ENCODE data around the gene RMDN3.

Gene RMDN3

DNA sequence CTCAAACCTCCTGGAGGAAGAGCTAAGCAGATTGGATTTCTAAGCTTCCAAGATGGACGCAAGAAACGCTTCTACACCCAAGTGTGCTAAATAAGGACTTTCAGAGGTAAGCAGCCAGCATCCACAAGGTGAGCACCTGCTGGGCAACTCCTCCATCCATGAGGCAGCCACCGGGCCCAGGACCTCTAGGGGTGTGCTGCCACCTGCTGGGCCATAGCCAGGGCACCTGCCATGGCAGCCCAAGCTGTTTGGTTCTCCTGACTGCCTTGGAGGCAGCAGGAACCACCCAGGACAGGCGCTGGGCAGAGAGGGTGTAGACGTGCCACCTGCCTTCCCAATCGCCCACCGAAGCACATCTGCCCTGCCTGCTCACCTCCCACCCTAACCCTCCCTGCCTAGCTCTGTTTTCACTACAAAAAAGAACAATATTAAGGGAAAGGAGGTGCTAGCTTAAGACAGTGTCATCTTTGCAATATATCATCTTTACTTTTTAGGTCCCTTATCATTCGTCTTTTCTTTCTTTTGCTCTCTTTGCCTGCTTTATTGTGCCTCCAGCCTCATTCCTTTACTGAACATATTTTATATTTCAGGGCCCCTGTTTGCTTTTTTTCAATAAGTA lies 27.7 kb upstream of the RMDN3 start:
- Mint-ChIP-seq H3K9me3 (no peaks in the 10 kb centered on the region), H3K4me3 (no peak overlapping the region), H3K36me3 (ENCODE audit: low read depth) (peaks cover 30% of the 10 kb centered on the region), H3K27ac (no peak overlapping the region), H3K27me3 (no peaks in the 10 kb centered on the region), H3K4me1 (ENCODE audit: low read depth) (peaks cover 18% of the 10 kb centered on the region)
- DNase-seq, result peak; percentile 85

DNA sequence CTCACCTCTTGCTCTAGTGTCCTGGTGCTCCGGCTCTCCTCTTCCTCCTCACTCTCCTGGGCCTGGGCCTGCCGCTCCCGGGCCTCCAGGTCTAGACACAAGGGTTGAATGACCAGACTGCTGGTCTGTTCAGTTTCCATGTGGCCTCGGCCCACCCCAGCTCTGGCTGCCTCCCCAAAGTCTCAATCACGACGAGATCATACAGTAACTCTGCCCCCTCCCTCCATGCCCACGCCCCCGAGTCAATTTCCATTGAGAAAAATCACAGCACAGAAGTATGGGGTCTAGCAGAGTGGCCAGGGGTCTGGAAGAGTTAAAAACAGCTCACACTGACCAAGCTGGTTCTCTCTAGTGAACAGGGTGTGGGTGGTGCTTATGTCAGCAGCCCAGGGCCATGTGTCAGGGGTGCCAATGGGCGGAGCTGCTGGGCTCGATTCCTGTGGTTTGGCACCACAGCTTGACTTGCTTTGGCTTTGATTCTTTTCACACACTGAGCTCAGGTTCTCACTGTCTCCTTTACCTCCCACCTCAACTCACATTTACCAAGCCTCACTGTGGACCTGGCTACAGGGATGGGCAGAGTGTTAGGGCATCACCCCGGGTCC lies 21.6 kb upstream of the RMDN3 start:
- Mint-ChIP-seq H3K4me3 (no peak overlapping the region), H3K9me3 (no peaks in the 10 kb centered on the region), H3K36me3 (ENCODE audit: low read depth) (peaks cover 80% of the 10 kb centered on the region), H3K27ac (peak overlapping the region; percentile 9), H3K4me1 (ENCODE audit: low read depth) (peaks cover 9% of the 10 kb centered on the region), H3K27me3 (no peaks in the 10 kb centered on the region)
- peak; percentile 56 for DNase-seq

DNA sequence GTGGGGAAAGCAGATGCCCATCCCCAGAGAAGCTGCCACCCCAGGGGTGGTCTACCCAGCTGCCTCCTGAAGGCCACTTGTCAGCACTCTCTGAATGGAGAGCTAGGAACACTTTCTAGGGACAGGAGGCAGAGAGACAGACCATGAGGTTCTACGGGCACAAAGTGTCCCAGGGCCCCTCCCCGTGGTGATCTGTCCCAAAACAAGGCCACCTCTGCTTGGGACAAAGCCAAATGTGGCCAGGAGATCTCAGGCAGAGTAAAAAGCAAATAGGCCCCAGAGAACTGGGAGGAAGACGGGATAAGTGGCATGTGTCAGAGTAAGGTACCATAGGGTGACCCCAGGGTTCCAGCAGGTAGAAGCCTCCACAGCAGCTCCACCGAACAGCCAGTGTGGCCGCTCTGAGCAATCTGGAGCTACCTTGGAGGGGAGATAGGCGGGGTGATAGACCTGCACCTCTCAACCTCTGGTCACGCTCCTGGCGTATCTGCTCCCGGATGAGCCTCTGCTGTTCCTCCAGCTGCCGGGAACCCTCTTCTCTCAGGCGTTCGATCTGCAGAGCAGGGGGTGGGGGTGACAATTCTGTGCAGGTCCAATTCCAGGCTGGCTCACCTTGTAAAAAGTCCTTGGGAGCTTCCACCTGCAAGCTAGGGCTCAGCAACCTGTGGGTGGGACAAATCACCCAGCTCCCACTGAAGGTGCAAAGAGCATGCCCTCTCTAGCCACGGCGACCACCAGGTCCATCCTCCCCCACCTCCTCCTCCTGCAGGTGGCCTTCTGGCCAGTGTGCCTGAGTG lies 20.9 kb upstream of the RMDN3 start:
- Mint-ChIP-seq H3K9me3 (no peaks in the 10 kb centered on the region), H3K36me3 (ENCODE audit: low read depth) (peaks cover 86% of the 10 kb centered on the region), H3K4me1 (ENCODE audit: low read depth) (peaks cover 9% of the 10 kb centered on the region), H3K27ac (no peak overlapping the region), H3K4me3 (no peak overlapping the region), H3K27me3 (no peaks in the 10 kb centered on the region)
- no peak for DNase-seq

DNA sequence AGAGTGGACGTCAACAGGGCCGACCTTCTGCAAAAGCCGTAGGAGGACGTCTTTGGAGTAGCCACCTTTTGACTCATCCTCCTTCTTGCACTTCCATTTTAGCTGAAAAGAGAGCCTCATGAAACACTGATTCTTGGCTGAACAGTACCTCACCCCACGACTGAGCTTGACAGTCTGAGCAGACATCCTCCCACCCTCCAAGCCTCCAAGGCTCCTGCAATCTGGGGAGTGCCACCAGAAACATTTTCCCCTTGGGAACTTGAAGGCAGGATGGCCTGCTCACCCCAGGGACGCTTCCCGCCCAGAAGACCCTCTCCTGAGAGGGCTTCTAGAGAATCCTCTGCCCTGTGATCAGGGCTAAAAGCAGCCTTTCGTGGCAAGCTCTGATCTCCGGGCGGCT lies 20.0 kb upstream of the RMDN3 start:
- Mint-ChIP-seq H3K27me3 (no peaks in the 10 kb centered on the region), H3K4me1 (ENCODE audit: low read depth) (peaks cover 15% of the 10 kb centered on the region), H3K9me3 (no peaks in the 10 kb centered on the region), H3K27ac (no peak overlapping the region), H3K4me3 (no peak overlapping the region), H3K36me3 (ENCODE audit: low read depth) (peaks cover 89% of the 10 kb centered on the region)
- no peak for DNase-seq

DNA sequence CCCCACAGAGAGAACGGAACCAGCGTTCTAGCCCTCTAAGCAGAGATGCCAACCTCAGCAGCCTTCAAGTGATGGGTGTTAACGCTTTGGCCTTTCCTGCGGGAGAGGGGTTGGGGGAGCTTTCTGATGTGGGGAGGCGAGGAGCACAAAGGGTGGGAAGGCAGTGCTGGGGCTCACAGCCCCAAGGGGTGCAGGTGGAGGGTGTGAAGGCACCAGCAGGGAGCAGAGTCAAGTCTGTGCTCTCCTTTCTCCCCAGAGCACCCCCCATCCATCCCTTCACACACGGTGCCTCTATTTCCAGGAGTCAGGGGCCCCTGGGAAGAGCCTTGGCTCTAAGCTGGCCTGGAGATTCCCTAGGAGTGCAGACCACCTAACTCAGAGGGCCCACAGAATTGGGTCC lies 18.8 kb upstream of the RMDN3 start:
- no peaks in the 10 kb centered on the region for H3K9me3 Mint-ChIP-seq
- DNase-seq, result no peak
- peaks cover 85% of the 10 kb centered on the region for H3K36me3 Mint-ChIP-seq (ENCODE audit: low read depth)
- no peak overlapping the region for H3K27ac Mint-ChIP-seq
- H3K4me3 Mint-ChIP-seq, result no peak overlapping the region
- peaks cover 26% of the 10 kb centered on the region for H3K4me1 Mint-ChIP-seq (ENCODE audit: low read depth)
- H3K27me3 Mint-ChIP-seq, result no peaks in the 10 kb centered on the region

DNA sequence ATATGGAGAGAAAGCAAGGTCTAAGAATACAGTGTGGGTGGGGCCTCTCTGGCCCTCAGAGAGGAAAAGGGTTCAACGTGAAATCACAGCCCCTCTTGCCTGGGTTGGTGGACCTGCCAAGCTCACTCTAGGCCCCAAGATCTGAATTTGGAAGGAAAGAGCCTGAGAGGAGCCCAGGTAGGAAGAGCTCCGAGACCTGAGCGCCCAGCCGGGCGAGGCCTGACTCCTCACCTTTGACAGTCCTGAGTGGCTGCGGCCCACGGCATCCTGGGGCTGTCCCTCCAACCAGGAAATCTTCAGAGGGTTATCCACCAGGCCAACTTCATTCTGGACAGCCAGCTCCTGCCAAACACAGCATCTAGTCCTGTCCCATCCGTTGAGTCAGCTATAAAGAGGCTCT lies 18.4 kb upstream of the RMDN3 start:
- Mint-ChIP-seq H3K4me1 (ENCODE audit: low read depth) (peaks cover 31% of the 10 kb centered on the region), H3K36me3 (ENCODE audit: low read depth) (peaks cover 85% of the 10 kb centered on the region), H3K4me3 (no peak overlapping the region), H3K9me3 (no peaks in the 10 kb centered on the region), H3K27ac (no peak overlapping the region), H3K27me3 (no peaks in the 10 kb centered on the region)
- no peak for DNase-seq

DNA sequence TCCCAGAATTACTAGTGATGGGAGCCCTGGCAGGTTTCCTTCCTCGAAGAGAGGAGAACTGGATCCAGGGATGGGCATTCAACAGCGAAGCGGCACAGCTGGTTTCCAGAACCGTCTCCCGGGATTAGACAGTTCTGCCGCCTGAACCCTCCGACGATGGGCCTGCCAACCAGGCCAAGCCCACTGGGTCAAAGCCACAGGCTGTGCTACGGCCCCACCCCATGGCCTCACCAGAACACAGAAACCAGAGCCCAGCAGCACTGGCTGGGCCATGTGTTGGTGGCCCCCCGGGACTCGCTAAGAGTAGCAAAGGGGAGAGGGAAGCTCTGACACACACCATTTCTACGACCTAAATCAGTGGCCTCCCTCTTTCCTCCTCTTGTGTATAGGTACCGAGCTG lies 17.0 kb upstream of the RMDN3 start:
- H3K36me3 Mint-ChIP-seq (ENCODE audit: low read depth), result peaks cover 84% of the 10 kb centered on the region
- H3K9me3 Mint-ChIP-seq, result no peaks in the 10 kb centered on the region
- no peaks in the 10 kb centered on the region for H3K27me3 Mint-ChIP-seq
- H3K4me1 Mint-ChIP-seq (ENCODE audit: low read depth), result peaks cover 35% of the 10 kb centered on the region
- DNase-seq, result no peak
- H3K4me3 Mint-ChIP-seq, result no peak overlapping the region
- H3K27ac Mint-ChIP-seq, result no peak overlapping the region

DNA sequence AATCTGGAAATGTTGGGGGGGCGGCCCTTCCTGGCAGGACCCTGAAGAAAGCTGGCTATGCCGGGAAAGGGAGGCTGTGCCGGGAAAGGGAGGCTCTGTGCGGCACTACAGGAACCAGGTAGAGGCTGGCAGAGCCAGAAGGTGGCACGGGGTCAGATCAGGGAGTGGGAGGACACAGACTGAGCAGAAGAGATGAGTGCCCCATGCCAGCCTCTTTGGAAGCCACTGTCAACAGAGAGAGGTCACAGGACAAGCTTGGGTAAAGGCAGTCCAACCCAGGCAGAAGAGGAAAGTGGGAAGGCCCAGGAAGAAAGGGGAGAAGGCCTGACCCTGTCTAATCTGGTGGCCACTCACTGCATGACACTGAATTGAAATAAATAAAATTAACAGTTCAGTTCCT lies 16.2 kb upstream of the RMDN3 start:
- H3K27ac Mint-ChIP-seq, result peak overlapping the region; percentile 39
- H3K9me3 Mint-ChIP-seq, result no peaks in the 10 kb centered on the region
- no peak overlapping the region for H3K4me3 Mint-ChIP-seq
- H3K27me3 Mint-ChIP-seq, result no peaks in the 10 kb centered on the region
- no peak for DNase-seq
- H3K36me3 Mint-ChIP-seq (ENCODE audit: low read depth), result peaks cover 81% of the 10 kb centered on the region
- H3K4me1 Mint-ChIP-seq (ENCODE audit: low read depth), result peaks cover 31% of the 10 kb centered on the region

DNA sequence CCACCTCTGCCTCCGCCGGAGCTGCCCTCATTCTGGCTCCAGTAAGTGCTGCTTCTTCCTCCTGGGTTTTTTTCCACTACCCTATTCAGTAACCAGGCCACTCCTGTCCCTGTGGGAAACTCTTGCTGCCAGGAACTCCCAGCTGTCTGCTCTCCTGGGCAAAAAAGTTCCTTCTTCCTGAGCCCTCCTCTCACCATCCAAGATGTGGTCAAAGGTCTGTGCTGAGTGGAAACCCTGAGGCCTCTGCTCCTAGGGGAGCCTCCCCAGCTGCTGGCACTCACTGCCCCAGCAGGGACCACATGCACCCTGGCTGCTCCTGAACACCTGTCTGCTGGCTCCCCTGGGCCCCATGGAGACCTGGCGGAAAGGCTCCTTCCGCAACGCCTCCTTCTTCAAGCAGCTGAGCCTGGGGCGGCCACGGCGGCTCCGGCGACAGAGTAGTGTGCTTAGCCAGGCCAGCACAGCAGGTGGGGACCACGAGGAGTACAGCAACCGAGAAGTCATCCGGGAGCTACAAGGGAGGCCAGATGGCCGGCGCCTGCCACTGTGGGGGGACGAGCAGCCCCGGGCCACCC lies 15.2 kb upstream of the RMDN3 start:
- peaks cover 42% of the 10 kb centered on the region for H3K4me1 Mint-ChIP-seq (ENCODE audit: low read depth)
- no peaks in the 10 kb centered on the region for H3K9me3 Mint-ChIP-seq
- H3K27me3 Mint-ChIP-seq, result no peaks in the 10 kb centered on the region
- H3K27ac Mint-ChIP-seq, result peak overlapping the region; percentile 94
- no peak overlapping the region for H3K4me3 Mint-ChIP-seq
- no peak for DNase-seq
- H3K36me3 Mint-ChIP-seq (ENCODE audit: low read depth), result peaks cover 72% of the 10 kb centered on the region

DNA sequence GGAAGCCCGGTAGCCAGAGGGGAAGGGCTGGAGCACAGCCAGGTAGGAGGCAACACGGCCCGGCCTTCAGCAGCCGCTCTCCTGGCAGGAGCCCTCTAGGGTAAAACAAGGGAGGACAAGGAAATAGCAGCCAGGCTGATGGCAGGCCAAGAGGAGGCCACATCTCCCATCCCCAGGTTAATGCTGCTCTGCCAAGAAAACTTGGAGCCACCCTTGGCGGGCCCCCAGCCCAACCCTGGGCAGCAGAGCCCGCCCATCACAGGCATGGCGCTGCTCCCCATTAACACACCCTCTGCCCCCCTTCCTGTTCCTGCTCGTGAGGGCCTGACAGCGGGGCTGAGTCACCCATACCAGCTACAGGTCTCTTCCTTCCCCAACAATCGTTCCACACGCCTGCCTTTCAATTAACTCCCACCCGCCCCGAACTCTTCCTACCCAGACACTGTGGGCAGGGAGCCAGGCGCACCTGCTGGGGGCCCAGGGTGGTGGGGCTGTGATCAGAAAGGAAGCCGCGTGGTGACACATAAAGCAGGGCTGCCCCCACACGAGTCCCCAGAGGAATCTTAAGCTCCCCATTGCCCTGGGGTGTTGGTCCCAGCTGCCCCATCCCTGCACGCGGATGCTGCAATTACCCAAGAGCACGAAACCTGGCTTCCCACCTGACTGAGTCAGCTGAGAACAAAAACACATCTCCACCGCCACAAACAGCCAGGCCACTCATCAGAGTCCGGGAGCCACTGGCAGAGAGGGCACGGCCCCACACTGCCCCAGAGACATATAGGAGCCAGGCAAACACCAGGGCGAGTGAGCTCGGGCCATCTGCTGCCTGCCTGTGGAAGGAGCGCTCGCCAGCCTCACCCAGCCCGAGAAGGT lies 14.5 kb upstream of the RMDN3 start, which contains the start of gene C15orf62:
C15orf62 (plus strand) TSS at position 707 of the 873 bp plus-strand sequence. CDS start 516 bp downstream, outside the sequence.
- no peaks in the 10 kb centered on the region for H3K9me3 Mint-ChIP-seq
- no peaks in the 10 kb centered on the region for H3K27me3 Mint-ChIP-seq
- peak; percentile 76 for DNase-seq
- peak within 1 kb of the TSS; percentile 94 for H3K27ac Mint-ChIP-seq
- peaks cover 64% of the 10 kb centered on the region for H3K36me3 Mint-ChIP-seq (ENCODE audit: low read depth)
- peaks cover 49% of the 10 kb centered on the region for H3K4me1 Mint-ChIP-seq (ENCODE audit: low read depth)
- peak within 1 kb of the TSS; percentile 53 for H3K4me3 Mint-ChIP-seq

DNA sequence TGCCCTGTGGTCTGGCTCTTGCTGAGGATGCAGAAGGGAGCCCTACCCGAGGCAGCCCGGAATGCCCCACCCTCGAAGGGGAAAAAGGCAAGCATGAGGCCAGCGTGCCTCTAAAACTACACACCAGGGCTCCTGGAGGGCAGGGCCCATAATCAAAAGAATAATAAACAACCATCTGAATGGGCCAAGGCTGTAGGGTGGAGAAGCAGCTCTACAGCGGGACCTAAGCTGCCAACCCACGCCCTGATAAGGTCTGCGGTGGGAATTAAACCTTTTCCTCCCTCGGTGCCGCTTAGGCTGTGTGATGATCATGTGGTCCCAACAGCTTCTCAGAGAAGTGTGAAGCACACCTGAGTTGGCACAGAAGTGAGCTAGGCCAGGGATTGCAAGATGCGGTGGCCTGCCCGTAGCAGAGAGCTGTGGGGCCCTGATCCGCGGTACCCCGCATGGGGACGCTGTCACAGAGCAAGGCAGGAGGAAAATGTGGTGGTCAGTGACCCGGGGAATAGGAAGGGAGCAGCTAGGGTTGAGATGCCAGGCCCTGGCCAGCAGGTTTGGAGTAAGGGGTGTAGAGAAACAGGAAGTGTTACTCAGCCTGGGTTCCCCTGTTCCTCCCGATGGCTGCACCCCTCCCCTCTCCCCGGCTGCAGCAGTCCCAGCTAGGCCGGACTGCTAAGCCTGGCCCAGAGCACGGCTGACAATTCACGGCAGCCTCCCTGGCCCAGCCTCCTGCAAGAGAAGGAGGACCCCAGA lies 13.6 kb upstream of the RMDN3 start:
- no peak for DNase-seq
- Mint-ChIP-seq H3K27ac (peak overlapping the region; percentile 94), H3K4me3 (no peak overlapping the region), H3K9me3 (no peaks in the 10 kb centered on the region), H3K4me1 (ENCODE audit: low read depth) (peaks cover 53% of the 10 kb centered on the region), H3K36me3 (ENCODE audit: low read depth) (peaks cover 56% of the 10 kb centered on the region), H3K27me3 (no peaks in the 10 kb centered on the region)

DNA sequence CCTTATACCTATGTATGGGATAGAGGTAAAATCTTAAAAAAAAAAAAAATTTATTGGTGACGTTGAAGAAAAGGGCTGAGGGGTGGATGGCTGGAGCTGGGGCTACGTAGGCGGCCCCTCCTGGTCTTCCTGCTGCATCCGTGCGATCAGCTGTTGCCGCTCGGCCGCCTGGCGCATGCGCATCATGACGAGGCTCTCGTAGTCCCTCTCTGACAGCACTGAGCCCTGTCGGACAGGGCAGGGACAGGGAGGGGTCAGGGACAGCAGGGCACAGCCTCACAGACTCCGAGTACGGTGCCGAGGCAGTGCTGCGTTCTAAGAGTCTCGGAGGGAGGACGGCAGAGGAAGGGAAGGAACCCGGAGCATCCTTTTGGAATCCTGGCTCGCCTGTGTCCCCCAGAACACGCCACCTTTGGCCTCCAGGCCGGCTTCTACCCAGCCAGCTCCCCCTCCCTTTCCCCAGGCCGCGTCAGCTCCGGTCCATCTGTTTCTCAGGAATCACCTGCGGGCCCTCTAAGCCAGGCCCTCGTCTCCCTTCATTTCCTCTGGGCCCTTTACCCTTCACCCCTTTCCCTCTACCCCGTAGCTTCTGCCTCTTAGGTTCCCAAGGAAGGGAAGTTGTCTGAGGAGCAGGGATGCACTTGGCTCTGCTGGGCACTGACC lies 12.9 kb upstream of the RMDN3 start:
- peaks cover 49% of the 10 kb centered on the region for H3K36me3 Mint-ChIP-seq (ENCODE audit: low read depth)
- H3K4me1 Mint-ChIP-seq (ENCODE audit: low read depth), result peaks cover 60% of the 10 kb centered on the region
- peak overlapping the region; percentile 94 for H3K27ac Mint-ChIP-seq
- H3K4me3 Mint-ChIP-seq, result no peak overlapping the region
- no peaks in the 10 kb centered on the region for H3K27me3 Mint-ChIP-seq
- no peak for DNase-seq
- H3K9me3 Mint-ChIP-seq, result no peaks in the 10 kb centered on the region
